Loucy (cell line): ENCODE results near the gene KIAA1328.

Experiments used
- H2AFZ ChIP-seq: fragments of 200-600 bp; sonication (generic); 2 replicates; pipeline ENCODE4 v1.6.0; 2016; ENCODE audit warnings: antibody characterized with exemption, mild to moderate bottlenecking, low read length, moderate library complexity
- H3F3A ChIP-seq: fragments of 200-600 bp; 2 replicates; pipeline ENCODE4 v1.6.0; 2016; ENCODE audit warnings: antibody characterized with exemption, low read depth, mild to moderate bottlenecking
- H3K27me3 ChIP-seq: fragments of 200-600 bp; sonication (generic); 2 replicates; pipeline ENCODE4 v1.6.1; 2014; ENCODE audit warnings: low read length, mild to moderate bottlenecking; ENCODE audit not compliant: insufficient read depth, poor library complexity, severe bottlenecking
- H3K36me3 ChIP-seq: fragments of 200-600 bp; sonication (generic); 2 replicates; pipeline ENCODE4 v1.6.1; 2016; ENCODE audit warnings: low read length; ENCODE audit not compliant: insufficient read depth
- H3K4me1 ChIP-seq: fragments of 200-600 bp; sonication (generic); 2 replicates; pipeline ENCODE4 v1.5.1; 2014; ENCODE audit warnings: low read length, mild to moderate bottlenecking; ENCODE audit not compliant: insufficient read depth, poor library complexity, severe bottlenecking
- H3K4me2 ChIP-seq: fragments of 200-600 bp; sonication (generic); 2 replicates; pipeline ENCODE4 v1.6.0; 2014; ENCODE audit warnings: antibody characterized with exemption, low read length, low read depth, mild to moderate bottlenecking; ENCODE audit not compliant: poor library complexity, severe bottlenecking
- H3K4me3 ChIP-seq: fragments of 200-600 bp; sonication (generic); 2 replicates; pipeline ENCODE4 v1.5.1; 2014; ENCODE audit warnings: low read length, mild to moderate bottlenecking, mixed read lengths; ENCODE audit not compliant: poor library complexity, severe bottlenecking
- H3K79me2 ChIP-seq: fragments of 200-600 bp; sonication (generic); 2 replicates; pipeline ENCODE4 v1.6.1; 2014; ENCODE audit warnings: low read length; ENCODE audit not compliant: insufficient read depth
- H3K9ac ChIP-seq: fragments of 200-600 bp; sonication (generic); 2 replicates; pipeline ENCODE4 v1.6.0; 2014; ENCODE audit warnings: mild to moderate bottlenecking, low read depth, low read length, moderate library complexity; ENCODE audit not compliant: poor library complexity, severe bottlenecking
- H3K9me2 ChIP-seq: fragments of 200-600 bp; sonication (generic); replicated peaks from 2 replicates; pipeline ENCODE4 v1.6.1; 2016; ENCODE audit warnings: low read depth, low read length, mixed read lengths
- H3K9me3 ChIP-seq: fragments of 200-600 bp; sonication (generic); 2 replicates; pipeline ENCODE4 v1.6.1; 2014; ENCODE audit warnings: mild to moderate bottlenecking, antibody characterized with exemption, low read length, low read depth; ENCODE audit not compliant: insufficient read depth
- H4K20me1 ChIP-seq: fragments of 200-600 bp; sonication (generic); 2 replicates; pipeline ENCODE4 v1.6.0; 2014; ENCODE audit warnings: antibody characterized with exemption, low read length, mild to moderate bottlenecking; ENCODE audit not compliant: insufficient read depth, poor library complexity, severe bottlenecking
- CTCF ChIP-seq: fragments of 200-600 bp; sonication (generic); conservative IDR thresholded peaks from 2 replicates; pipeline ENCODE4 v1.5.1; 2014; ENCODE audit warnings: mild to moderate bottlenecking, antibody characterized with exemption, low read length
- EZH2phosphoT487 ChIP-seq: fragments of 200-600 bp; IDR thresholded peaks from 2 replicates; pipeline ENCODE4 v1.6.1; 2018; ENCODE audit warnings: antibody characterized with exemption, mild to moderate bottlenecking, moderate library complexity, borderline replicate concordance

KIAA1328 gene

GRCh38 chr18:36887114-36887513 is 58.2 kb downstream of the KIAA1328 start:
- Histone ChIP-seq H3K9me3 (no peaks in the 10 kb centered on the region), H2AFZ (no peak overlapping the region), H3F3A (no peaks in the 10 kb centered on the region), H3K4me3 (no peak overlapping the region), H3K36me3 (no peaks in the 10 kb centered on the region), H3K4me1 (peaks cover 10% of the 10 kb centered on the region), H3K4me2 (no peak overlapping the region), H3K79me2 (no peaks in the 10 kb centered on the region), H4K20me1 (no peaks in the 10 kb centered on the region), H3K27me3 (no peaks in the 10 kb centered on the region), H3K9me2 (no peaks in the 10 kb centered on the region), H3K9ac (no peak overlapping the region)
- TF ChIP-seq CTCF (no peak), EZH2phosphoT487 (no peak)

DNA sequence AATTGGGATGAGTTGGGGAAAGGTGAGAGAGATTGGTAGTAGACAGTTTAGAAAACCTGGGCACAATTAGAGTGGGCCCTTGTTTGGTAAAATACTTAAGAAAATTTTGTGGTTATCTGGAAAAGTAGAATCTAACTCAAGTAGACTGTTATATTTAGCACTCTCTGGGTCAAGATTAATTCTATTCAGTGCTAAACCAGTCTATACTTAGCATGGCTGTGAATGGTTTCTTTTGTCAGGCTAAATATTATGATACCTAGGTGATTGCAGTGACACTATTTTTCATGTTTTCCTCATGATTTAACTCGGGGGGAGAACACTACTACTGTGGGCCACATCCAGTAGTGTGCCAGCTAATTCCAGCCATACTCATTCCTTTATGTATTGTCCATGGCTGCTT is 58.9 kb downstream of the KIAA1328 start:
- Histone ChIP-seq H3K36me3 (no peaks in the 10 kb centered on the region), H4K20me1 (no peaks in the 10 kb centered on the region), H3K4me2 (no peak overlapping the region)

GRCh38 chr18:36888778-36889177 is 59.9 kb downstream of the KIAA1328 start:
- H3K9me3 ChIP-seq, result no peaks in the 10 kb centered on the region
- no peaks in the 10 kb centered on the region for H4K20me1 ChIP-seq
- no peaks in the 10 kb centered on the region for H3K9me2 ChIP-seq
- H3K9ac ChIP-seq, result no peak overlapping the region
- H3K4me3 ChIP-seq, result no peak overlapping the region
- no peak overlapping the region for H3K4me2 ChIP-seq
- no peaks in the 10 kb centered on the region for H3K79me2 ChIP-seq
- peaks cover 10% of the 10 kb centered on the region for H3K4me1 ChIP-seq
- no peak overlapping the region for H2AFZ ChIP-seq
- H3K36me3 ChIP-seq, result no peaks in the 10 kb centered on the region
- no peak for TF ChIP-seq EZH2phosphoT487
- no peak for TF ChIP-seq CTCF
- no peaks in the 10 kb centered on the region for H3F3A ChIP-seq
- H3K27me3 ChIP-seq, result no peaks in the 10 kb centered on the region

More for the DNA sequence above, 58.9 kb downstream of the KIAA1328 start:
- no peak for TF ChIP-seq EZH2phosphoT487
- TF ChIP-seq CTCF, result no peak
- peaks cover 10% of the 10 kb centered on the region for H3K4me1 ChIP-seq
- H3K79me2 ChIP-seq, result no peaks in the 10 kb centered on the region
- no peak overlapping the region for H2AFZ ChIP-seq
- H3K9ac ChIP-seq, result no peak overlapping the region
- H3K9me2 ChIP-seq, result no peaks in the 10 kb centered on the region
- H3K27me3 ChIP-seq, result no peaks in the 10 kb centered on the region
- no peaks in the 10 kb centered on the region for H3F3A ChIP-seq
- no peaks in the 10 kb centered on the region for H3K9me3 ChIP-seq
- H3K4me3 ChIP-seq, result no peak overlapping the region
